Activated naive CD4-positive, alpha-beta T cell treated with Interleukin-2 at 50 U/mL for 16 hours (primary cell): ENCODE data around the gene FYCO1.

Source experiments
- DNase-seq: peaks from one replicate; pipeline ENCODE4 v3.0.0-alpha.2; 2020

Gene FYCO1

GRCh38 chr3:45909542-45909941, 86.1 kb downstream of the FYCO1 start:
- no peak for DNase-seq

- no peak for DNase-seq
These were observed 86.9 kb downstream of the FYCO1 start for GRCh38 chr3:45908761-45909160.

GRCh38 chr3:45907769-45908705, 87.6 kb downstream of the FYCO1 start:
- peak; percentile 11 for DNase-seq

- DNase-seq, result no peak
These were observed 88.8 kb downstream of the FYCO1 start for GRCh38 chr3:45906681-45907407.

- no peak for DNase-seq
These were observed 89.9 kb downstream of the FYCO1 start for GRCh38 chr3:45905755-45906154.

GRCh38 chr3:45904931-45905330, 90.7 kb downstream of the FYCO1 start:
- DNase-seq, result no peak

DNA sequence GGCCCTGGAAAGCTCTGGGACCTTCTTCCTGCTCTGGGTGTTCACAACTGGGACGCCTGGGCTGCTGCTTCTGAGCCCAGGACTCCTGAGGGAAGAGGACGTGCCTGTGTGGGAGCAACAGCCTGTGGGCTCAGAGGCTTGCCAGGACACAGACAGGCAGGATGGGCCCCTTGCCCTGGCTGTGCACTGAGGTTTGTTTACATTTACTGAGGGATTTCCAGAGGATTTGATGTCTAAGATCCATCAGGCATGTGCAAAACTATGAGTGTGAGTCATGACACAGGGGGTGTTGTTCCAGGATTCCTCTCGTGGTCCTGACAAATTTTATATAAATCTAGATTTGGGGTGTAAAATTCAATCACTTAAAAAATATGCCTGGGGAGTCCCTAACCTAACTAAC, 98.7 kb downstream of the FYCO1 start:
- no peak for DNase-seq

DNA sequence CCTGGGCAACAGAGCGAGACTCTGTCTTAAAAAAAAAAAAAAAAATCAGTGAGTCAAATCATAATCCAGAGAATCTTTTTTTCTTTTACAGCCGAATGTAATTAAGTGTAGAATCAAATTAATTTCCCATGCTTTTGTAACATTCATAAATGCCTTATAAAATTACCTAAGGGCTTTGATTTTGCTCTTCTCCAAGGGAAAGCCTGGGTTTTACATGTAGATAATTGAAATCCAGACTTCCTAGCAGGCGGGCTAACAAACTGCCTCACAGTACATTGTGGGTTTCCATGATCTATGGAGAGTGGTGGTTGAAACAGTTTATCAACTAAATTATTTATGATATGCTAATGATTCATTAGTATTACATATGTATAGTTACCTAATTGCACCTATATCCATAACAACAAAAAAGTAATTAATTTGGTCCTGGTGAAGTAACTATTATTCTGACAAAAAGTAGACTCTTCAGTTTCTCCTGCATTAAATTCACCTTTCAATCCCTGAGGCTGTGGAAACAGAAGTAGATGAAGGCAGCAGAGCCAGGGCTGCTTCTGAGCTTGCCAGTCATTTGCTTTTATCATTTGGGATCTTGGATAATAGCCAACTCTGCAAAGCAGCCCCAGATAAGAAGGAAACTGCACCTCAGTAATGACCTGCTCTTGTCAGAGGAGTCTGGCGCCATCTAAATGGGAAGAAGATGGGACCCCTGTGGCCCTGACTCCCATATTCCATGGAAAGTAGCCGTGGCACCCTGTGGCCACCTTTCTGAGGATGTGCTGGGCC, 99.7 kb downstream of the FYCO1 start:
- no peak for DNase-seq

- DNase-seq, result no peak
These were observed 101.6 kb downstream of the FYCO1 start for GRCh38 chr3:45894015-45894414.

- DNase-seq, result no peak
These were observed 103.5 kb downstream of the FYCO1 start for GRCh38 chr3:45892161-45892560.

- no peak for DNase-seq
These were observed 105.2 kb downstream of the FYCO1 start for GRCh38 chr3:45890405-45890804.

- DNase-seq, result no peak
These were observed 106.3 kb downstream of the FYCO1 start for GRCh38 chr3:45889337-45889736.

GRCh38 chr3:45887759-45888511, 107.7 kb downstream of the FYCO1 start:
- no peak for DNase-seq

DNA sequence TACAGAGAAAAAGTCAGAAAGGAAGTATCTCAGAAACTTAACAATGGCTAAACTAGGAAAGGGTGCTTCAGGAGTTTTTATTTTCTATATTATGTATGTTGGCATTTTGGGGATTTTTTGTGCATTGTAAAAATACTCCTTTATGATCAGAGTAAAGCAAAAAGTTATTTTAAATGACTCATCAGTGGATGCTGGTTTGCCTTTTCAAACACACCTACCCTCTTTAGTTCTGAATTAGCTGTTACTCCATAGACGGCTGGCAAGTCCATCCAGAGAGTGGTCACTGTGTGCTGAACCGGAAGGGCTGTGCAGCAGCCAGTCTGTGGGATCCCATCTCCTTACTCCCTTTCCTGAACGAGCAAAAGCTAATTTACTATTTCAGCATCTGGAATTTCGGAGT, 108.3 kb downstream of the FYCO1 start:
- DNase-seq, result no peak

DNA sequence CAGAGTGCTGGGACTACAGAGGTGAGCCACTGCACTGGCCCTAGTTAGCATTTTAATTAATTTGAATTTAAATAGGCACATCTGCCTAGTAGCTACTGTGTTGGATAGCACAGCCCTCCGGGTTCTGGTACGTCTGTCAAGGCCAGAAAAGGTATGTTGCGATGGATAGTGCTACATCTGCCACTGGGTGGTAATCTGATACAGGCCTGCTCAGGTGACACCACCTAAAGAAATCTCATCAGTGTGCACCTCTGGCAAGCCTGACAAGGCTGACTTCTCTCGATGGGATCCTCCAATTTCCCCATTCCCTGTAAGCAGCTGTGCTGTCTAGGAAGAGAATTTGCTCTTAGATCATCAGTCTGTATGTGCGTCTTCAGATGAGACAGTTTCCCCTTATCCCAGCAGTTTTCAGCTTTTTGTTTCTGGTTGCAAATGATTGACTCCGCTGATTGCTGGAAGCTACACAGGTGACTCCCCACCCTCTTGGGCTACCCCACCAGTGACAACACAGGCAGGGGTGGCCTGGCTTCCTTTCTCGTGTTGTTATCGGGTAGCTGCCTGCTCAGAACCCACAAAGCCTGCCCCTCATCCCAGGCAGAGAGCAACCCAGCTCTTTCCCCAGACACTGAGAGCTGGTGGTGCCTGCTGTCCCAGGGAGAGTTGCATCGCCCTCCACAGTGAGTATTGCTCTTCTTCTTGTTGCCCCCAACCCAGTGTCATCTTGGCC, 109.5 kb downstream of the FYCO1 start, which contains the start of gene CCR9:
Gene CCR9 (plus strand): TSS at position 565 of the 727 bp plus-strand sequence. CDS start 8,391 bp downstream, outside the sequence.
- DNase-seq, result no peak

GRCh38 chr3:45884368-45885201, 111.0 kb downstream of the FYCO1 start:
- peak; percentile 42 for DNase-seq

GRCh38 chr3:45881078-45882022, 114.3 kb downstream of the FYCO1 start:
- DNase-seq, result peak; percentile 53

DNA sequence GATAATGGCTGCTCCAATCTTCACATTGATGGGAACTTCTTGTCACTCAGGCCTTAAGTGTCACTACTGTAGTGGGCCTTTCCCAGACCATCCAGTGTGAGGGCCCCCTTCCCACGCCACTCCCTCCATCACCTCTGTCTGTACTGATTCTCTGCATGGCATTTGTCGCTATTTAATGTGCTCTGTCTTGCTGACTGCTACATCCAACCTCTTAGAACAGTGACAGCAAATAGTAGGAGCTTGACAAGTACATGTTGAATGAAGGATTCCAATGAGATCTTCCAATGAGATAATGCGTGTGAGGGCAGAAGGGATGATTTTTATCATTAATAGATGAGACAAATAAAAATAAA, 114.9 kb downstream of the FYCO1 start:
- DNase-seq, result no peak

GRCh38 chr3:45878124-45878523, 117.5 kb downstream of the FYCO1 start:
- DNase-seq, result no peak
